ENCODE results near the gene SYT6. TPM values are rescaled to one million over a fixed set of nuclear protein-coding genes. Genes with fewer than 3 reads are reported as not detected.

SYT6 gene
- total and polyA plus RNA-seq, 2 of the 13 experiments (the other 11 are each of a cell fraction or from before 2014, with no cell fraction given), result not detected

- TF ChIP-seq ZNF33B (CRISPR knock-in tag; IDR thresholded peaks at IDR 0.05) (no peak), ZNF891 (CRISPR knock-in tag; IDR thresholded peaks at IDR 0.05) (no peak), ZNF709 (CRISPR knock-in tag; IDR thresholded peaks at IDR 0.05) (no peak), ZNF296 (CRISPR knock-in tag; conservative IDR thresholded peaks at IDR 0.05) (no peak), ZNF24 (IDR thresholded peaks at IDR 0.05) (no peak), SAFB2 (CRISPR knock-in tag; IDR thresholded peaks at IDR 0.05; ENCODE audit: borderline replicate concordance, low read depth) (no peak), PAWR (CRISPR knock-in tag; IDR thresholded peaks at IDR 0.05; ENCODE audit: borderline replicate concordance) (no peak)
Measured at GRCh38 chr1:114048232-114048631, 105.4 kb downstream of the SYT6 start (continued).

GRCh38 chr1:114043548-114043947 lies 110.1 kb downstream of the SYT6 start:
- in situ Hi-C loops (cut with HindIII; ENCODE audit: extremely low pct_ligation_motif_present, low pct_unique_long_range_greater_than_20kb) (no loop called here), intact Hi-C loops (cut with micrococcal nuclease; ENCODE audit: unreplicated experiment) (no loop called here)
- ATAC-seq (no peak), FAIRE-seq (no peak), DNase-seq (ENCODE audit: low spot score) (no peak)
- H3K79me2 ChIP-seq (ENCODE audit: insufficient read depth, low read length), result no peaks in the 10 kb centered on the region
- no peak overlapping the region for H3K9ac ChIP-seq (ENCODE audit: insufficient read depth, low read depth, low read length)
- H3K27me3 ChIP-seq (ENCODE audit: control insufficient read depth in 1 of 2, insufficient read depth in 2 of 2, low read length in 2 of 2), result no peaks in the 10 kb centered on the region; a peak in 2 of 5 replicates
- H3K9me3 ChIP-seq (ENCODE audit: low read length), result no peaks in the 10 kb centered on the region
- no peak overlapping the region for H3K4me2 ChIP-seq (ENCODE audit: low read depth, low read length)
- no peaks in the 10 kb centered on the region for H3K36me3 ChIP-seq (replicated peaks in 1 of 2; ENCODE audit: control insufficient read depth in 1 of 2, insufficient read depth in 2 of 2, low read length in 2 of 2)
- ChIA-PET CTCF (ENCODE audit: low intra/inter-chr PET ratio, low total read pairs) (no interaction called here), POLR2A (no interaction called here)
- no TSS peak for BruUV-seq (replicated peaks)
- no peak overlapping the region for H2AFZ ChIP-seq (ENCODE audit: low read length)
- no peaks in the 10 kb centered on the region for H4K20me1 ChIP-seq (ENCODE audit: insufficient read depth, low read length)
- 6% methylated on average over 5 of the region's 5 CpGs for WGBS (ENCODE audit: low lambda C conversion rate)
- H3K4me1 ChIP-seq (ENCODE audit: insufficient read depth, low read length), result no peaks in the 10 kb centered on the region
- TF ChIP-seq ARID2 (CRISPR knock-in tag; IDR thresholded peaks at IDR 0.05; ENCODE audit: borderline replicate concordance) (no peak), NFIB (CRISPR knock-in tag; IDR thresholded peaks at IDR 0.05; ENCODE audit: borderline replicate concordance) (no peak), SALL1 (CRISPR knock-in tag; IDR thresholded peaks at IDR 0.05) (no peak), ZNF749 (CRISPR knock-in tag; IDR thresholded peaks at IDR 0.05; ENCODE audit: borderline replicate concordance) (no peak), ZNF121 (CRISPR knock-in tag; IDR thresholded peaks at IDR 0.05) (no peak), JUND (CRISPR knock-in tag; IDR thresholded peaks at IDR 0.05) (no peak), ATM (IDR thresholded peaks at IDR 0.05; ENCODE audit: borderline replicate concordance) (no peak), MIER3 (CRISPR knock-in tag; IDR thresholded peaks at IDR 0.05; ENCODE audit: borderline replicate concordance) (no peak), HNRNPLL (IDR thresholded peaks at IDR 0.05; ENCODE audit: low read depth, low read length, poor library complexity, severe bottlenecking) (no peak), ZNF224 (CRISPR knock-in tag; IDR thresholded peaks at IDR 0.05) (no peak), ZNF296 (CRISPR knock-in tag; conservative IDR thresholded peaks at IDR 0.05) (no peak), ZNF124 (CRISPR knock-in tag; IDR thresholded peaks at IDR 0.05) (no peak), ONECUT2 (CRISPR knock-in tag; IDR thresholded peaks at IDR 0.05) (no peak), YEATS4 (CRISPR knock-in tag; IDR thresholded peaks at IDR 0.05; ENCODE audit: borderline replicate concordance) (no peak)
- TF ChIP-seq, protein P1, sequence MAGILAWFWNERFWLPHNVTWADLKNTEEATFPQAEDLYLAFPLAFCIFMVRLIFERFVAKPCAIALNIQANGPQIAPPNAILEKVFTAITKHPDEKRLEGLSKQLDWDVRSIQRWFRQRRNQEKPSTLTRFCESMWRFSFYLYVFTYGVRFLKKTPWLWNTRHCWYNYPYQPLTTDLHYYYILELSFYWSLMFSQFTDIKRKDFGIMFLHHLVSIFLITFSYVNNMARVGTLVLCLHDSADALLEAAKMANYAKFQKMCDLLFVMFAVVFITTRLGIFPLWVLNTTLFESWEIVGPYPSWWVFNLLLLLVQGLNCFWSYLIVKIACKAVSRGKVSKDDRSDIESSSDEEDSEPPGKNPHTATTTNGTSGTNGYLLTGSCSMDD (CRISPR knock-in tag; IDR thresholded peaks at IDR 0.05), result no peak
- TF ChIP-seq, protein P2, sequence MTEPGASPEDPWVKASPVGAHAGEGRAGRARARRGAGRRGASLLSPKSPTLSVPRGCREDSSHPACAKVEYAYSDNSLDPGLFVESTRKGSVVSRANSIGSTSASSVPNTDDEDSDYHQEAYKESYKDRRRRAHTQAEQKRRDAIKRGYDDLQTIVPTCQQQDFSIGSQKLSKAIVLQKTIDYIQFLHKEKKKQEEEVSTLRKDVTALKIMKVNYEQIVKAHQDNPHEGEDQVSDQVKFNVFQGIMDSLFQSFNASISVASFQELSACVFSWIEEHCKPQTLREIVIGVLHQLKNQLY (CRISPR knock-in tag; IDR thresholded peaks at IDR 0.05), result no peak
- H3K4me3 ChIP-seq (replicated peaks in 1 of 3; ENCODE audit: insufficient read depth in 1 of 3, low read depth in 2 of 3, low read length in 3 of 3), result no peak overlapping the region
- no peak overlapping the region for H3K27ac ChIP-seq (ENCODE audit: extremely low read length, insufficient read depth, low read length)

All from HepG2 (cell line).